SU-DHL-6 (cell line): ENCODE results near the gene SUCNR1.

Source experiments
- H2AFZ ChIP-seq: fragments of 200-600 bp; sonication (generic); 2 replicates; pipeline ENCODE4 v1.6.1; 2014; ENCODE audit warnings: low read depth, mild to moderate bottlenecking, moderate library complexity, mixed read lengths, antibody characterized with exemption, low read length; ENCODE audit not compliant: severe bottlenecking
- H3F3A ChIP-seq: fragments of 200-600 bp; shearing (Covaris generic); 2 replicates; pipeline ENCODE4 v1.6.0; 2016; ENCODE audit warnings: antibody characterized with exemption, mild to moderate bottlenecking; ENCODE audit not compliant: insufficient read depth
- H3K27ac ChIP-seq: fragments of 200-600 bp; sonication (generic); 2 replicates; pipeline ENCODE4 v1.5.1; 2016; ENCODE audit warnings: low read depth, mild to moderate bottlenecking, low read length, moderate library complexity, mixed read lengths
- H3K27me3 ChIP-seq: fragments of 200-600 bp; sonication (generic), shearing (Covaris generic); 2 replicates; pipeline ENCODE4 v1.6.0; 2014; ENCODE audit warnings: mild to moderate bottlenecking, low read length
- H3K36me3 ChIP-seq: fragments of 200-600 bp; sonication (generic); 2 replicates; pipeline ENCODE4 v1.6.1; 2014; ENCODE audit warnings: mild to moderate bottlenecking, low read length, mixed read lengths
- H3K4me2 ChIP-seq: fragments of 300-600, 200-600 bp; shearing (Covaris generic), sonication (generic); 2 replicates; pipeline ENCODE4 v1.6.0; 2014; ENCODE audit warnings: low read length, low read depth, mild to moderate bottlenecking; ENCODE audit not compliant: poor library complexity, severe bottlenecking
- H3K4me3 ChIP-seq: fragments of 200-600 bp; sonication (generic); 2 replicates; pipeline ENCODE4 v1.5.1; 2014; ENCODE audit warnings: antibody characterized with exemption, low read length, mild to moderate bottlenecking, mixed read lengths; ENCODE audit not compliant: insufficient read depth, poor library complexity, severe bottlenecking
- H3K79me2 ChIP-seq: fragments of 200-600 bp; sonication (generic); 2 replicates; pipeline ENCODE4 v1.6.1; 2014; ENCODE audit warnings: mild to moderate bottlenecking, low read length, moderate library complexity; ENCODE audit not compliant: insufficient read depth
- H3K9ac ChIP-seq: fragments of 200-600 bp; sonication (generic); 2 replicates; pipeline ENCODE4 v1.7.0; 2014; ENCODE audit warnings: mild to moderate bottlenecking, low read length
- H3K9me2 ChIP-seq: fragments of 200-600 bp; sonication (generic); replicated peaks from 2 replicates; pipeline ENCODE4 v1.6.1; 2014; ENCODE audit warnings: low read length; ENCODE audit not compliant: insufficient read depth
- H3K9me3 ChIP-seq: fragments of 200-600 bp; sonication (generic); 2 replicates; pipeline ENCODE4 v1.6.1; 2014; ENCODE audit warnings: low read length, mixed read lengths; ENCODE audit not compliant: insufficient read depth
- H4K20me1 ChIP-seq: fragments of 200-600 bp; sonication (generic); 2 replicates; pipeline ENCODE4 v1.6.1; 2014; ENCODE audit warnings: low read depth, mild to moderate bottlenecking, antibody characterized with exemption, low read length, moderate library complexity, mixed read lengths
- CTCF ChIP-seq: fragments of 200-600 bp; sonication (generic); IDR thresholded peaks from one replicate; pipeline ENCODE4 v1.5.1; 2017; ENCODE audit warnings: antibody characterized with exemption, mild to moderate bottlenecking, low read length, moderate library complexity; ENCODE audit not compliant: insufficient read depth, poor library complexity, severe bottlenecking
- EZH2phosphoT487 ChIP-seq: fragments of 200-600 bp; sonication (generic), shearing (Covaris generic); conservative IDR thresholded peaks from 2 replicates; pipeline ENCODE4 v1.6.1; 2018; ENCODE audit warnings: mild to moderate bottlenecking, antibody characterized with exemption, low read length, moderate library complexity, mixed read lengths

SUCNR1 gene

GRCh38 chr3:151837057-151837456 lies 36.4 kb upstream of the SUCNR1 start:
- no peaks in the 10 kb centered on the region for H3K36me3 ChIP-seq
- no peak overlapping the region for H3K4me2 ChIP-seq
- H3K4me3 ChIP-seq = no peak overlapping the region
- H3K79me2 ChIP-seq = no peaks in the 10 kb centered on the region
- no peak overlapping the region for H3K27ac ChIP-seq
- no peaks in the 10 kb centered on the region for H3F3A ChIP-seq
- no peaks in the 10 kb centered on the region for H3K9me2 ChIP-seq
- TF ChIP-seq EZH2phosphoT487 = no peak
- H3K9ac ChIP-seq = no peak overlapping the region
- H3K9me3 ChIP-seq = no peaks in the 10 kb centered on the region
- no peaks in the 10 kb centered on the region for H3K27me3 ChIP-seq
- no peak overlapping the region for H2AFZ ChIP-seq
- no peaks in the 10 kb centered on the region for H4K20me1 ChIP-seq

GRCh38 chr3:151838574-151839312 lies 34.7 kb upstream of the SUCNR1 start:
- H3K4me2 ChIP-seq = peak overlapping the region; percentile 31
- no peaks in the 10 kb centered on the region for H4K20me1 ChIP-seq
- no peak overlapping the region for H3K4me3 ChIP-seq
- H3K27me3 ChIP-seq = no peaks in the 10 kb centered on the region
- no peaks in the 10 kb centered on the region for H3K79me2 ChIP-seq
- no peak overlapping the region for H3K27ac ChIP-seq
- H3K9ac ChIP-seq = no peak overlapping the region
- H3F3A ChIP-seq = no peaks in the 10 kb centered on the region
- no peaks in the 10 kb centered on the region for H3K36me3 ChIP-seq
- no peak overlapping the region for H2AFZ ChIP-seq
- H3K9me3 ChIP-seq = no peaks in the 10 kb centered on the region
- TF ChIP-seq CTCF = peak; percentile 68
- TF ChIP-seq EZH2phosphoT487 = no peak
- no peaks in the 10 kb centered on the region for H3K9me2 ChIP-seq

DNA sequence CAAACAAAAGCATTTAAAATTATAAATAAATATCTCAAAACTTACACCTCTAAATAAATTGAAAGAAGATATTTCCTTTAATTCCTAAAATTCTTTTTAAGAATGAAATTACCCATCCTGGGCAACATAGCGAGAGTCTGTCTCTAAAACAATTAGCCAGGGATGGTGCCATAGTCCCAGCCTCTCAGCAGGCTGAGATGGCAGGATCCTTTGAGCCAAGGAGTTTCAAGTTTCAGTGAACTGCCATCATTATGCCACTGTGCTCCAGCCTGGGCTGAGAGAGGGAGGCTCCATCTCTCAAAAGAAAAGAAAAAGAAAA lies 34.2 kb upstream of the SUCNR1 start:
- no peak overlapping the region for H3K9ac ChIP-seq
- no peak overlapping the region for H3K4me2 ChIP-seq
- H4K20me1 ChIP-seq = no peaks in the 10 kb centered on the region
- H3K79me2 ChIP-seq = no peaks in the 10 kb centered on the region
- H3K9me3 ChIP-seq = no peaks in the 10 kb centered on the region
- H3F3A ChIP-seq = no peaks in the 10 kb centered on the region
- no peak overlapping the region for H3K27ac ChIP-seq
- no peak overlapping the region for H2AFZ ChIP-seq
- H3K27me3 ChIP-seq = no peaks in the 10 kb centered on the region
- H3K9me2 ChIP-seq = no peaks in the 10 kb centered on the region
- H3K36me3 ChIP-seq = no peaks in the 10 kb centered on the region
- no peak overlapping the region for H3K4me3 ChIP-seq
- TF ChIP-seq CTCF (no peak), EZH2phosphoT487 (no peak)

GRCh38 chr3:151841801-151842200 lies 31.6 kb upstream of the SUCNR1 start:
- Histone ChIP-seq H2AFZ (no peak overlapping the region), H3K79me2 (no peaks in the 10 kb centered on the region), H3K9ac (no peak overlapping the region), H3K9me2 (no peaks in the 10 kb centered on the region), H3K27ac (no peak overlapping the region), H3K36me3 (no peaks in the 10 kb centered on the region), H3K9me3 (no peaks in the 10 kb centered on the region), H4K20me1 (no peaks in the 10 kb centered on the region), H3K4me2 (no peak overlapping the region), H3F3A (no peaks in the 10 kb centered on the region), H3K4me3 (no peak overlapping the region), H3K27me3 (no peaks in the 10 kb centered on the region)
- TF ChIP-seq EZH2phosphoT487 (no peak), CTCF (no peak)
